HG03521 (cell line): Measurements from ENCODE around the gene PHACTR4.
"Not testable (repeated sequence)": the region's sequence is repeated elsewhere in the genome, so short reads cannot be mapped to it uniquely, and the experiment has no call there.

Source experiments
- ATAC-seq: cut with Tn5 transposase; IDR thresholded peaks from one replicate; pipeline ENCODE4 v1.9.1; 2021; ENCODE audit warnings: mild to moderate bottlenecking, moderate library complexity; ENCODE audit not compliant: unreplicated experiment

PHACTR4 gene

GRCh38 chr1:28369371-28370238, at the start of gene PHACTR4:
TSS of gene PHACTR4 (plus strand) at chr1:28369740. CDS start at chr1:28407448, 37,708 bp downstream.
- ATAC-seq: peak; percentile 88

GRCh38 chr1:28322194-28322593, 47.3 kb upstream of the PHACTR4 start:
- no peak for ATAC-seq

GRCh38 chr1:28323720-28324119, 45.8 kb upstream of the PHACTR4 start:
- no peak for ATAC-seq

- no peak for ATAC-seq
These were observed 43.0 kb upstream of the PHACTR4 start for GRCh38 chr1:28326515-28326914.

- no peak for ATAC-seq
These were observed 42.6 kb upstream of the PHACTR4 start for GRCh38 chr1:28326984-28327383.

GRCh38 chr1:28327431-28327830, 42.1 kb upstream of the PHACTR4 start:
- ATAC-seq: not testable (repeated sequence)

GRCh38 chr1:28328228-28328648, 41.3 kb upstream of the PHACTR4 start:
- ATAC-seq: no peak

GRCh38 chr1:28329395-28330153, 40.0 kb upstream of the PHACTR4 start:
- no peak for ATAC-seq

- ATAC-seq: no peak
These were observed 30.6 kb upstream of the PHACTR4 start for GRCh38 chr1:28338897-28339296.

GRCh38 chr1:28339551-28339950, 30.0 kb upstream of the PHACTR4 start:
- ATAC-seq: no peak

GRCh38 chr1:28340221-28340974, 29.1 kb upstream of the PHACTR4 start:
- no peak for ATAC-seq

GRCh38 chr1:28341591-28341990, 27.9 kb upstream of the PHACTR4 start:
- no peak for ATAC-seq

GRCh38 chr1:28343405-28343804, 26.1 kb upstream of the PHACTR4 start:
- no peak for ATAC-seq

GRCh38 chr1:28353248-28353810, 16.2 kb upstream of the PHACTR4 start:
- not testable (repeated sequence) for ATAC-seq

- no peak for ATAC-seq
These were observed 15.4 kb upstream of the PHACTR4 start for GRCh38 chr1:28354121-28354520.

GRCh38 chr1:28358716-28359115, 10.8 kb upstream of the PHACTR4 start:
- no peak for ATAC-seq

GRCh38 chr1:28359592-28360239, 9.8 kb upstream of the PHACTR4 start:
- ATAC-seq: no peak

GRCh38 chr1:28364888-28365287, 4.7 kb upstream of the PHACTR4 start:
- no peak for ATAC-seq

GRCh38 chr1:28365864-28366263, 3.7 kb upstream of the PHACTR4 start:
- ATAC-seq: no peak

GRCh38 chr1:28368608-28369007, 932 bp upstream of the PHACTR4 start:
- not testable (repeated sequence) for ATAC-seq
